Panc1 (cell line): ENCODE measurements around the gene PRCC.

Experiments used
- CTCF ChIP-seq: fragments of 450-650 bp; IDR thresholded peaks from 2 replicates; pipeline ENCODE4 v1.5.1; 2017; ENCODE audit warnings: mild to moderate bottlenecking
- POLR2AphosphoS5 ChIP-seq: IDR thresholded peaks from 2 replicates; pipeline ENCODE4 v1.6.1; 2012; ENCODE audit warnings: mild to moderate bottlenecking, low read depth, low read length, moderate library complexity
- REST ChIP-seq, 2 experiments: IDR thresholded peaks; 2 replicates each; pipeline ENCODE4 v1.6.1; 2011 to 2012; ENCODE audit warnings: low read depth in 2 of 2, control low read depth in 1 of 2, low read length in 1 of 2, mild to moderate bottlenecking in 1 of 2, moderate library complexity in 1 of 2; ENCODE audit not compliant: insufficient read depth in 1 of 2
- SIN3A ChIP-seq: IDR thresholded peaks from 2 replicates; pipeline ENCODE4 v1.6.1; 2012; ENCODE audit warnings: low read depth, mild to moderate bottlenecking, low read length, moderate library complexity, borderline replicate concordance; ENCODE audit not compliant: insufficient read depth

GRCh38 chr1:156834322-156834721 lies 67.0 kb downstream of the PRCC start:
- TF ChIP-seq CTCF = no peak
- TF ChIP-seq REST (IDR thresholded peaks at IDR 0.05; ENCODE audit: insufficient read depth in 1 of 2, low read depth in 2 of 2, low read length in 1 of 2) = no peak
- no peak for TF ChIP-seq SIN3A
- TF ChIP-seq POLR2AphosphoS5 = no peak
